Hematopoietic multipotent progenitor cell (in vitro differentiated cells): ENCODE results near the gene ELAVL3. TPM values are rescaled to one million over a fixed set of nuclear protein-coding genes. Genes with fewer than 3 reads are reported as not detected.
"Not testable (repeated sequence)": the region's sequence is repeated elsewhere in the genome, so short reads cannot be mapped to it uniquely, and the experiment has no call there.

Experiments used
- DNase-seq, 3 donors: peaks; one replicate each; pipeline ENCODE4 v3.0.0-alpha.2; 2011 to 2015; ENCODE audit warnings: low read depth in 2 of 3, low spot score in 2 of 3
- total RNA-seq: library from RNA; depleted of rRNA; stranded (reverse); fragments of >200 nt; gene quantifications from one replicate; pipeline ENCODE4 v1.2.3, GENCODE V29; 2012

Gene ELAVL3
- total RNA-seq, 1 donor = 0.27 TPM

GRCh38 chr19:11445141-11445540 is 35.7 kb downstream of the ELAVL3 start:
- no peak for DNase-seq

GRCh38 chr19:11444059-11444458 is 36.8 kb downstream of the ELAVL3 start:
- no peak for DNase-seq

GRCh38 chr19:11437955-11438354 is 42.9 kb downstream of the ELAVL3 start:
- DNase-seq = no peak

- no peak for DNase-seq
Observed at GRCh38 chr19:11435833-11436313, 45.0 kb downstream of the ELAVL3 start.

- DNase-seq = peak; percentile 97 to 100 (median 100)
Observed at GRCh38 chr19:11435057-11435832, 45.6 kb downstream of the ELAVL3 start, which contains the start of the genes ODAD3 and PRKCSH. TSS of gene ODAD3 (minus strand) at chr19:11435121. CDS start at chr19:11435016, 105 bp downstream. TSS of gene PRKCSH (plus strand) at chr19:11435635. CDS start at chr19:11436118, 483 bp downstream.

- no peak for DNase-seq
Observed at GRCh38 chr19:11434703-11435056, 46.2 kb downstream of the ELAVL3 start.

- not testable (repeated sequence) for DNase-seq
Observed at GRCh38 chr19:11433526-11433925, 47.3 kb downstream of the ELAVL3 start.

GRCh38 chr19:11426656-11427055 is 54.2 kb downstream of the ELAVL3 start:
- DNase-seq = no peak

- no peak for DNase-seq
Observed at GRCh38 chr19:11425719-11426457, 55.0 kb downstream of the ELAVL3 start.

- DNase-seq = no peak
Observed at GRCh38 chr19:11423791-11424181, 57.1 kb downstream of the ELAVL3 start.

- DNase-seq = peak in 1 of 3 donors; percentile 26
Observed at GRCh38 chr19:11423164-11423790, 57.6 kb downstream of the ELAVL3 start.

- DNase-seq = peak in 2 of 3 donors; percentile 73 to 76
Observed at GRCh38 chr19:11422163-11423065, 58.4 kb downstream of the ELAVL3 start.

GRCh38 chr19:11421371-11422098 is 59.3 kb downstream of the ELAVL3 start:
- DNase-seq = peak in 1 of 3 donors; percentile 31

- DNase-seq = peak in 1 of 3 donors; percentile 15
Observed at GRCh38 chr19:11420429-11421370, 60.1 kb downstream of the ELAVL3 start.

- DNase-seq = no peak
Observed at GRCh38 chr19:11418549-11419506, 62.0 kb downstream of the ELAVL3 start, which contains the start of gene RGL3. TSS of gene RGL3 (minus strand) at chr19:11419314. CDS start at chr19:11419278, 36 bp downstream.

- no peak for DNase-seq
Observed at GRCh38 chr19:11418094-11418548, 62.7 kb downstream of the ELAVL3 start.
